Astrocyte (in vitro differentiated cells and primary cell): ENCODE results near the gene CRHR2. TPM values are rescaled to one million over a fixed set of nuclear protein-coding genes. Genes with fewer than 3 reads are reported as not detected.

ENCODE experiments used
- DNase-seq: peaks from one replicate; pipeline ENCODE4 v3.0.0-alpha.2; 2010; ENCODE audit warnings: low read depth
- FAIRE-seq: peaks from 2 replicates; lab custom pipeline; 2011; peaks lifted over from hg19 to GRCh38; lab: Jason Lieb, UNC
- H2AFZ ChIP-seq: 2 replicates; pipeline ENCODE4 v1.6.0; 2012; ENCODE audit warnings: low read depth, low read length, inconsistent platforms
- H3K27ac ChIP-seq: 2 replicates; pipeline ENCODE4 v1.5.1; 2011; ENCODE audit warnings: low read depth, low read length, inconsistent platforms
- H3K27me3 ChIP-seq: 2 replicates; pipeline ENCODE4 v1.6.0; 2011; ENCODE audit warnings: low read length, inconsistent platforms; ENCODE audit not compliant: insufficient read depth
- H3K36me3 ChIP-seq: 2 replicates; pipeline ENCODE4 v1.5.1; 2011; ENCODE audit warnings: low read length, inconsistent platforms; ENCODE audit not compliant: insufficient read depth
- H3K4me1 ChIP-seq: 2 replicates; pipeline ENCODE4 v1.5.1; 2011; ENCODE audit warnings: low read length, inconsistent platforms; ENCODE audit not compliant: insufficient read depth
- H3K4me2 ChIP-seq: 2 replicates; pipeline ENCODE4 v1.6.0; 2012; ENCODE audit warnings: low read length, inconsistent platforms
- H3K4me3 ChIP-seq: 2 replicates; pipeline ENCODE4 v1.5.1; 2011; ENCODE audit warnings: low read depth, mild to moderate bottlenecking, low read length, inconsistent platforms; ENCODE audit not compliant: insufficient read depth
- H3K79me2 ChIP-seq: 2 replicates; pipeline ENCODE4 v1.6.0; 2012; ENCODE audit warnings: mild to moderate bottlenecking, low read length, inconsistent platforms; ENCODE audit not compliant: insufficient read depth
- H3K9ac ChIP-seq: 2 replicates; pipeline ENCODE4 v1.6.0; 2012; ENCODE audit warnings: mild to moderate bottlenecking, low read length, inconsistent platforms
- H3K9me3 ChIP-seq: 2 replicates; pipeline ENCODE4 v1.5.1; 2012; ENCODE audit warnings: low read depth, mild to moderate bottlenecking, low read length, inconsistent platforms; ENCODE audit not compliant: insufficient read depth
- H4K20me1 ChIP-seq: 2 replicates; pipeline ENCODE4 v1.6.0; 2012; ENCODE audit warnings: low read length, inconsistent platforms; ENCODE audit not compliant: insufficient read depth
- H3K27ac Mint-ChIP-seq: one replicate; pipeline ENCODE4 v1.8.0; 2021; ENCODE audit warnings: mild to moderate bottlenecking, mixed read lengths; ENCODE audit not compliant: unreplicated experiment
- H3K27me3 Mint-ChIP-seq: one replicate; pipeline ENCODE4 v1.8.0; 2021; ENCODE audit warnings: low read depth, mixed read lengths; ENCODE audit not compliant: unreplicated experiment
- H3K36me3 Mint-ChIP-seq: one replicate; pipeline ENCODE4 v1.8.0; 2021; ENCODE audit warnings: low read depth, mixed read lengths; ENCODE audit not compliant: unreplicated experiment
- H3K4me1 Mint-ChIP-seq: one replicate; pipeline ENCODE4 v1.8.0; 2021; ENCODE audit warnings: low read depth, mixed read lengths; ENCODE audit not compliant: unreplicated experiment
- H3K4me3 Mint-ChIP-seq: one replicate; pipeline ENCODE4 v1.8.0; 2021; ENCODE audit warnings: mild to moderate bottlenecking, moderate library complexity, mixed read lengths; ENCODE audit not compliant: unreplicated experiment
- H3K9me3 Mint-ChIP-seq: one replicate; pipeline ENCODE4 v1.8.0; 2021; ENCODE audit warnings: mild to moderate bottlenecking, mixed read lengths; ENCODE audit not compliant: unreplicated experiment
- CTCF ChIP-seq: IDR thresholded peaks from 2 replicates; pipeline ENCODE4 v1.5.1; 2011; ENCODE audit warnings: low read depth, mild to moderate bottlenecking, inconsistent platforms, low read length, moderate library complexity; ENCODE audit not compliant: insufficient read depth
- EZH2 ChIP-seq: IDR thresholded peaks from 2 replicates; pipeline ENCODE4 v1.6.1; 2012; ENCODE audit warnings: mild to moderate bottlenecking, low read length, inconsistent platforms; ENCODE audit not compliant: insufficient read depth
- total RNA-seq: library from RNA; stranded (reverse); gene quantifications from 2 replicates; pipeline ENCODE4 v1.2.1, GENCODE V29; 2021

The CRHR2 gene
- total RNA-seq, 1 donor from 2014 or later, result not detected

- H4K20me1 ChIP-seq, result no peaks in the 10 kb centered on the region
- no peak overlapping the region for H3K4me3 ChIP-seq
- H3K9me3 ChIP-seq, result no peaks in the 10 kb centered on the region
- H3K36me3 ChIP-seq, result no peaks in the 10 kb centered on the region
- no peak overlapping the region for H3K27ac ChIP-seq
- peaks cover 42% of the 10 kb centered on the region for H3K27me3 Mint-ChIP-seq
- H3K4me3 Mint-ChIP-seq, result no peak overlapping the region
- H3K4me1 Mint-ChIP-seq, result peaks cover 1% of the 10 kb centered on the region
- DNase-seq (no peak), FAIRE-seq (no peak)
- H3K4me2 ChIP-seq, result no peak overlapping the region
- no peaks in the 10 kb centered on the region for H3K36me3 Mint-ChIP-seq
- TF ChIP-seq EZH2 (no peak), CTCF (no peak)
- no peak overlapping the region for H3K27ac Mint-ChIP-seq
- H3K9ac ChIP-seq, result no peak overlapping the region
- H2AFZ ChIP-seq, result no peak overlapping the region
- H3K9me3 Mint-ChIP-seq, result peaks cover 3% of the 10 kb centered on the region
- H3K27me3 ChIP-seq, result peaks cover 7% of the 10 kb centered on the region
- H3K4me1 ChIP-seq, result no peaks in the 10 kb centered on the region
- no peaks in the 10 kb centered on the region for H3K79me2 ChIP-seq
Observed at GRCh38 chr7:30697719-30698460, 15.6 kb upstream of the CRHR2 start.

GRCh38 chr7:30694774-30695721, 12.8 kb upstream of the CRHR2 start:
- Histone ChIP-seq H3K4me2 (no peak overlapping the region), H2AFZ (no peak overlapping the region), H4K20me1 (no peaks in the 10 kb centered on the region), H3K27ac (no peak overlapping the region), H3K4me1 (no peaks in the 10 kb centered on the region), H3K9me3 (no peaks in the 10 kb centered on the region), H3K27me3 (peaks cover 5% of the 10 kb centered on the region), H3K9ac (no peak overlapping the region), H3K4me3 (no peak overlapping the region), H3K79me2 (no peaks in the 10 kb centered on the region), H3K36me3 (no peaks in the 10 kb centered on the region)
- FAIRE-seq (no peak), DNase-seq (no peak)
- TF ChIP-seq EZH2, result no peak
- TF ChIP-seq CTCF, result no peak
- H3K4me1 Mint-ChIP-seq, result no peaks in the 10 kb centered on the region
- no peaks in the 10 kb centered on the region for H3K36me3 Mint-ChIP-seq
- no peak overlapping the region for H3K27ac Mint-ChIP-seq
- peaks cover 45% of the 10 kb centered on the region for H3K27me3 Mint-ChIP-seq
- peaks cover under 1% of the 10 kb centered on the region for H3K9me3 Mint-ChIP-seq
- H3K4me3 Mint-ChIP-seq, result no peak overlapping the region
